ENCODE measurements around the gene CHTOP. TPM values are rescaled to one million over a fixed set of nuclear protein-coding genes. Genes with fewer than 3 reads are reported as not detected.

CHTOP gene
- polyA plus RNA-seq, 1 donor from 2014 or later, result 159 TPM

DNA sequence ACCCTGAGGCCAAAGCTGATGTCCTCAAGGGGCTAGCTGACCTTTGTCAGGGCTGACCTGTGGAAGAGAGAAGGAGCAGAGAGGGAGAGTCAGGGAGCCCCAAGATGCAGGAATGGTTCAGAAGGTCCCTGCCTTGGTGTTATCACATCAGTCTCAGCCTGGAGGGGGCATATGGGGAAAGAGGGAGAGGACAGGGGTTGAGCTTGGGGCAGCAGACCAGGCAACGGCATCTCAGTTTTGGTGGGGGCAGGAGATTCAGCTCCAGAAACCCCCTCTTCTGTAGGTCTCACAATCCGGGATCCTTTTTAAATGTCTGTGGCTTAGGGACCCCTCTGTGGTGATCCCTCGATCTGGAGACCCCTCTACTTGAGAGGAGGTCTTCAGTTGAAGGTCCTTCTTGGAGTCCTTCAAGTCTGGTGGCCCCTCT is 7.4 kb upstream of the CHTOP start:
- Histone ChIP-seq H3K9me2 (ENCODE audit: insufficient read depth, low read length) (no peaks in the 10 kb centered on the region), H4K20me1 (ENCODE audit: insufficient read depth) (no peaks in the 10 kb centered on the region), H3K9ac (ENCODE audit: low read length) (no peak overlapping the region), H3F3A (ENCODE audit: insufficient read depth, low read length, poor library complexity, severe bottlenecking) (no peaks in the 10 kb centered on the region), H3K27ac (ENCODE audit: low read length) (no peak overlapping the region), H3K27me3 (ENCODE audit: insufficient read depth, low read depth, low read length) (no peaks in the 10 kb centered on the region), H3K4me3 (ENCODE audit: low read length) (no peak overlapping the region), H3K79me2 (replicated peaks; ENCODE audit: insufficient read depth, low read length) (no peaks in the 10 kb centered on the region), H3K4me2 (ENCODE audit: low read length) (no peak overlapping the region), H2AFZ (ENCODE audit: low read depth, low read length) (no peak overlapping the region), H3K36me3 (ENCODE audit: insufficient read depth, low read length) (no peaks in the 10 kb centered on the region), H3K9me3 (ENCODE audit: low read length) (no peaks in the 10 kb centered on the region)
- TF ChIP-seq, protein P1, sequence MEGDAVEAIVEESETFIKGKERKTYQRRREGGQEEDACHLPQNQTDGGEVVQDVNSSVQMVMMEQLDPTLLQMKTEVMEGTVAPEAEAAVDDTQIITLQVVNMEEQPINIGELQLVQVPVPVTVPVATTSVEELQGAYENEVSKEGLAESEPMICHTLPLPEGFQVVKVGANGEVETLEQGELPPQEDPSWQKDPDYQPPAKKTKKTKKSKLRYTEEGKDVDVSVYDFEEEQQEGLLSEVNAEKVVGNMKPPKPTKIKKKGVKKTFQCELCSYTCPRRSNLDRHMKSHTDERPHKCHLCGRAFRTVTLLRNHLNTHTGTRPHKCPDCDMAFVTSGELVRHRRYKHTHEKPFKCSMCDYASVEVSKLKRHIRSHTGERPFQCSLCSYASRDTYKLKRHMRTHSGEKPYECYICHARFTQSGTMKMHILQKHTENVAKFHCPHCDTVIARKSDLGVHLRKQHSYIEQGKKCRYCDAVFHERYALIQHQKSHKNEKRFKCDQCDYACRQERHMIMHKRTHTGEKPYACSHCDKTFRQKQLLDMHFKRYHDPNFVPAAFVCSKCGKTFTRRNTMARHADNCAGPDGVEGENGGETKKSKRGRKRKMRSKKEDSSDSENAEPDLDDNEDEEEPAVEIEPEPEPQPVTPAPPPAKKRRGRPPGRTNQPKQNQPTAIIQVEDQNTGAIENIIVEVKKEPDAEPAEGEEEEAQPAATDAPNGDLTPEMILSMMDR (IDR thresholded peaks at IDR 0.05; ENCODE audit: poor library complexity, severe bottlenecking), result no peak
- TF ChIP-seq SMC3 (conservative IDR thresholded peaks at IDR 0.05; ENCODE audit: poor library complexity), result no peak
- TF ChIP-seq EZH2 (IDR thresholded peaks at IDR 0.05; ENCODE audit: borderline replicate concordance, insufficient read depth, low read length, poor library complexity, severe bottlenecking), result no peak
- no peak for TF ChIP-seq TAF1 (IDR thresholded peaks at IDR 0.05; ENCODE audit: low read depth)
- TF ChIP-seq RAD21 (conservative IDR thresholded peaks at IDR 0.05), result no peak
- no peak for TF ChIP-seq MXI1 (conservative IDR thresholded peaks at IDR 0.05; ENCODE audit: poor library complexity, severe bottlenecking)
- TF ChIP-seq POLR2AphosphoS5 (IDR thresholded peaks at IDR 0.05), result no peak
- TF ChIP-seq EP300 (conservative IDR thresholded peaks at IDR 0.05; ENCODE audit: poor library complexity, severe bottlenecking), result no peak
- TF ChIP-seq, protein P2, sequence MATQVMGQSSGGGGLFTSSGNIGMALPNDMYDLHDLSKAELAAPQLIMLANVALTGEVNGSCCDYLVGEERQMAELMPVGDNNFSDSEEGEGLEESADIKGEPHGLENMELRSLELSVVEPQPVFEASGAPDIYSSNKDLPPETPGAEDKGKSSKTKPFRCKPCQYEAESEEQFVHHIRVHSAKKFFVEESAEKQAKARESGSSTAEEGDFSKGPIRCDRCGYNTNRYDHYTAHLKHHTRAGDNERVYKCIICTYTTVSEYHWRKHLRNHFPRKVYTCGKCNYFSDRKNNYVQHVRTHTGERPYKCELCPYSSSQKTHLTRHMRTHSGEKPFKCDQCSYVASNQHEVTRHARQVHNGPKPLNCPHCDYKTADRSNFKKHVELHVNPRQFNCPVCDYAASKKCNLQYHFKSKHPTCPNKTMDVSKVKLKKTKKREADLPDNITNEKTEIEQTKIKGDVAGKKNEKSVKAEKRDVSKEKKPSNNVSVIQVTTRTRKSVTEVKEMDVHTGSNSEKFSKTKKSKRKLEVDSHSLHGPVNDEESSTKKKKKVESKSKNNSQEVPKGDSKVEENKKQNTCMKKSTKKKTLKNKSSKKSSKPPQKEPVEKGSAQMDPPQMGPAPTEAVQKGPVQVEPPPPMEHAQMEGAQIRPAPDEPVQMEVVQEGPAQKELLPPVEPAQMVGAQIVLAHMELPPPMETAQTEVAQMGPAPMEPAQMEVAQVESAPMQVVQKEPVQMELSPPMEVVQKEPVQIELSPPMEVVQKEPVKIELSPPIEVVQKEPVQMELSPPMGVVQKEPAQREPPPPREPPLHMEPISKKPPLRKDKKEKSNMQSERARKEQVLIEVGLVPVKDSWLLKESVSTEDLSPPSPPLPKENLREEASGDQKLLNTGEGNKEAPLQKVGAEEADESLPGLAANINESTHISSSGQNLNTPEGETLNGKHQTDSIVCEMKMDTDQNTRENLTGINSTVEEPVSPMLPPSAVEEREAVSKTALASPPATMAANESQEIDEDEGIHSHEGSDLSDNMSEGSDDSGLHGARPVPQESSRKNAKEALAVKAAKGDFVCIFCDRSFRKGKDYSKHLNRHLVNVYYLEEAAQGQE (IDR thresholded peaks at IDR 0.05; ENCODE audit: borderline replicate concordance), result no peak

DNA sequence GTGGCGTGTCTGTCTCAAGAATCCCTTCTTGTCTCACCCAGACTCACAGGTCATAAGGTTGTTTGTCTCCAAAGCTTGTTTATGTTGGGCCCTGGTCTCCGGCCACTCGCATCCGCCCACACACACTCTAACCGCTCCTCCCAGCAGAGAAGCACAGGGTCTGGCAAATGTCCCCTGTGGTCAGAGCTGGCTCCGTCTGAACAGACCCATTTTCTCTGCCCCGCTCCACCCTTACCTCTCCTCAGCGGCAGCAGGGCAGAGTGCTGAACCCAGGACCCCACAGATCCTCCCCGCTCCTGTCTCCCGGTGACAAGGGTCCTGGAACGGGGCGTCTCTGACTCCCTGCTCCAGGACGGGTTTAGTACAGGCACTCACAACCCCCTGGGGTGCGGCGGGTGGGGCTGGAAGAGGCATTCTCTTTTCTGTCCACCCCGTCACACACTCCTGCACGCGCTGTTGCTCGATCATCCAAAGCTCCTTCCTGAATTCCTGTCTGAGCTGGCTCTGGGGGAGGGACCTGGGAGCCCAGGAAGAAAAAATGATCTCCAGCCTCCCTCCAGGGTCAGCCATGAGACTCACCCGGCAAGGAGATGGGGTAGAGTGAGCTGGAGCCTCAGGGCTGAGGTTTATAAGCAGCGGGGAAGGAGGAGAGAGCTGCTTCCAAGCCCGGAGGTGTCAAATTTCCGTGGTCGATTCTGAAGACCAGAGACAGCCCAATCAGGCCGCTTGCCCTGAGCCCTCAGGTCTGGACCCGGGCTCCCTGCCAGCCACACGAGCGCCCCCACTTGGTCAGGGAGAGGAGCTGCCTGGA is 6.8 kb upstream of the CHTOP start, which contains the start of gene S100A13:
S100A13 (minus strand) TSS at position 602 of the 811 bp plus-strand sequence. CDS start 1,033 bp downstream, outside the sequence.
- no peaks in the 10 kb centered on the region for H3K9me2 ChIP-seq (ENCODE audit: insufficient read depth, low read length)
- no peaks in the 10 kb centered on the region for H3K27me3 ChIP-seq (ENCODE audit: insufficient read depth, low read depth, low read length)
- no peaks in the 10 kb centered on the region for H3K79me2 ChIP-seq (replicated peaks; ENCODE audit: insufficient read depth, low read length)
- H4K20me1 ChIP-seq (ENCODE audit: insufficient read depth), result no peaks in the 10 kb centered on the region
- no peak within 1 kb of the TSS for H3K4me2 ChIP-seq (ENCODE audit: low read length)
- H3K9me3 ChIP-seq (ENCODE audit: low read length), result no peaks in the 10 kb centered on the region
- H3K36me3 ChIP-seq (ENCODE audit: insufficient read depth, low read length), result no peaks in the 10 kb centered on the region
- H3K27ac ChIP-seq (ENCODE audit: low read length), result no peak within 1 kb of the TSS
- no peak within 1 kb of the TSS for H3K4me3 ChIP-seq (ENCODE audit: low read length)
- no peak for TF ChIP-seq RAD21 (conservative IDR thresholded peaks at IDR 0.05)
- TF ChIP-seq, protein P1 (IDR thresholded peaks at IDR 0.05; ENCODE audit: poor library complexity, severe bottlenecking), result peak; percentile 41
- peak within 1 kb of the TSS; percentile 43 for H2AFZ ChIP-seq (ENCODE audit: low read depth, low read length)
- no peaks in the 10 kb centered on the region for H3F3A ChIP-seq (ENCODE audit: insufficient read depth, low read length, poor library complexity, severe bottlenecking)
- no peak within 1 kb of the TSS for H3K9ac ChIP-seq (ENCODE audit: low read length)
